ENCODE measurements around the gene CXXC1.
"Not testable (repeated sequence)": the region's sequence is repeated elsewhere in the genome, so short reads cannot be mapped to it uniquely, and the experiment has no call there.

Gene CXXC1

GRCh38 chr18:50313031-50313607 lies 25.6 kb upstream of the CXXC1 start:
- no peak for DNase-seq (ENCODE audit: insufficient read length, low spot score)
- TF ChIP-seq SPI1 (IDR thresholded peaks at IDR 0.05; ENCODE audit: low read depth, low read length) = peak; percentile 87
- TF ChIP-seq POLR2A (IDR thresholded peaks at IDR 0.05; ENCODE audit: low read depth, low read length) = no peak
- FAIRE-seq = peak; percentile 91

- TF ChIP-seq POU2F2 (IDR thresholded peaks at IDR 0.05; ENCODE audit: low read depth, low read length) = no peak
- TF ChIP-seq SPI1 (IDR thresholded peaks at IDR 0.05; ENCODE audit: low read depth, low read length) = peak; percentile 52; the same call in 1 of the 2 replicates
- DNase-seq (ENCODE audit: insufficient read length, low spot score) (no peak), FAIRE-seq (peak; percentile 94)
Measured at GRCh38 chr18:50312296-50313030, 25.0 kb upstream of the CXXC1 start.

DNA sequence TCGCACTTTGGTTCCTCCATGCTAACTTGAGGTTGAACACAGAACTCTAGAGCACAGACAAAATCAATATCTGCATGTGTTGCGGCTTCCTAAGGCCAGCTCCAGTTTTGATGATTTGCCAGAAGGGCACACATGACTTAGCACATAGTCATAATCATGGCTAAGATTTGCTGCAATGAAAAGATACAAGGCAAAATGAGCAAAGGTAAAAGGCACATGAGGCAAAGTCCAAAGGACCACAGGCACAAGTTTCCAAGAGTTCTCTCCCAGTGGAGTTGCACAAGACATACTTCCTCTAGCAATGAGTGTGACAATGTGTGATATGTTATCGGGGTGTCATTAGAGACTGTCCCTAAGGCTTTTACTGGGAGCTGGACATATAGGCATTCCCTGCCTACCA lies 24.2 kb upstream of the CXXC1 start:
- FAIRE-seq (no peak), DNase-seq (ENCODE audit: insufficient read length, low spot score) (no peak)
- TF ChIP-seq POU2F2 (IDR thresholded peaks at IDR 0.05; ENCODE audit: low read depth, low read length) = no peak
- TF ChIP-seq POLR2AphosphoS5 (IDR thresholded peaks at IDR 0.05; ENCODE audit: low read depth, low read length) = no peak
- no peak for TF ChIP-seq PAX5 (IDR thresholded peaks at IDR 0.05; ENCODE audit: insufficient read depth, low read length, severe bottlenecking)
- TF ChIP-seq POLR2A (IDR thresholded peaks at IDR 0.05; ENCODE audit: low read depth, low read length) = no peak

DNA sequence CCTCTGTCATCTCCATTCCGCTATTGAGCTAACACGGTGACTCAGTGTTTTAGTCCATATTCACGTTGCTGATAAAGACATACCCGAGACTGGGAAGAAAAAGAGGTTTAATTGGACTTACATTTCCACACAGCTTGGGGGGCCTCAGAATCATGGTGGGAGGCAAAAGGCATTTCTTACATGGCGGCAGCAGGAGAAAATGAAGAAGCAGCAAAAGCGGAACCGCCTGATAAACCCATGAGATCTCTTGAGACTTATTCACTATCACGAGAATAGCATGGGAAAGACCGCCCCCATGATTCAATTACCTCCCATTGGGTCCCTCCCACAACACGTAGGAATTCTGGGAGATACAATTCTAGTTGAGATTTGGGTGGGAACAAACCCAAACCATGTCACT lies 22.6 kb upstream of the CXXC1 start:
- TF ChIP-seq POLR2AphosphoS5 (IDR thresholded peaks at IDR 0.05; ENCODE audit: low read depth, low read length) (no peak), POU2F2 (IDR thresholded peaks at IDR 0.05; ENCODE audit: low read depth, low read length) (no peak), TAF1 (IDR thresholded peaks at IDR 0.05; ENCODE audit: low read depth, low read length) (no peak), PAX5 (IDR thresholded peaks at IDR 0.05; ENCODE audit: insufficient read depth, low read length, severe bottlenecking) (no peak), SPI1 (IDR thresholded peaks at IDR 0.05; ENCODE audit: low read depth, low read length) (no peak), POLR2A (IDR thresholded peaks at IDR 0.05; ENCODE audit: low read depth, low read length) (no peak)
- FAIRE-seq = no peak
- no peak for DNase-seq (ENCODE audit: insufficient read length, low spot score)

- not testable (repeated sequence) for DNase-seq (ENCODE audit: insufficient read length, low spot score); FAIRE-seq
Measured at GRCh38 chr18:50308851-50309250, 21.4 kb upstream of the CXXC1 start.

- FAIRE-seq = peak; percentile 99
- TF ChIP-seq PAX5 (IDR thresholded peaks at IDR 0.05; ENCODE audit: insufficient read depth, low read length, severe bottlenecking) (no peak), POLR2AphosphoS5 (IDR thresholded peaks at IDR 0.05; ENCODE audit: low read depth, low read length) (no peak), TAF1 (IDR thresholded peaks at IDR 0.05; ENCODE audit: low read depth, low read length) (no peak), POLR2A (IDR thresholded peaks at IDR 0.05; ENCODE audit: low read depth, low read length) (0 out of 2 replicates have a peak, but pooled peaks have one; percentile 39), POU2F2 (IDR thresholded peaks at IDR 0.05; ENCODE audit: low read depth, low read length) (no peak; the same call in 1 of the 2 replicates), SPI1 (IDR thresholded peaks at IDR 0.05; ENCODE audit: low read depth, low read length) (no peak)
- peak; percentile 72 for DNase-seq (ENCODE audit: insufficient read length, low spot score)
Measured at GRCh38 chr18:50307738-50308470, 20.4 kb upstream of the CXXC1 start.

DNA sequence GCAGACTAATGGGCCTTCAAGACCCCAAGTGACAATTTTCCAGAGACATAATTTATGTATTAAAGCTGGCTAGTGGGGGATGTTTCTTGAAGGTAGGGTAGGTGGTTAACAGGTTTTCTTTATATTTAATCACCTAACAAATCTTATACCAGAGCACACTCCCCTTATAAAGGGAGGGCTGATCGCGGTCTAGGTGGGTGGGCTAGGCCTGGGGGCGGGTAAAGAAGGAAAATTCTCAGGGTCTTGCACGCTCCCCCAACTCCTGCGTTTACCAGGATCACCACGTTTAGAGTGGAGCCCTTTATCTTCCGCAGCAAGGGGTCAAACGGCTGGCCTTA lies 19.9 kb upstream of the CXXC1 start:
- DNase-seq (ENCODE audit: insufficient read length, low spot score) = no peak
- TF ChIP-seq TAF1 (IDR thresholded peaks at IDR 0.05; ENCODE audit: low read depth, low read length) (no peak; the same call in 1 of the 2 replicates), POLR2A (IDR thresholded peaks at IDR 0.05; ENCODE audit: low read depth, low read length) (no peak), POLR2AphosphoS5 (IDR thresholded peaks at IDR 0.05; ENCODE audit: low read depth, low read length) (no peak), POU2F2 (IDR thresholded peaks at IDR 0.05; ENCODE audit: low read depth, low read length) (no peak)
- no peak for FAIRE-seq

DNA sequence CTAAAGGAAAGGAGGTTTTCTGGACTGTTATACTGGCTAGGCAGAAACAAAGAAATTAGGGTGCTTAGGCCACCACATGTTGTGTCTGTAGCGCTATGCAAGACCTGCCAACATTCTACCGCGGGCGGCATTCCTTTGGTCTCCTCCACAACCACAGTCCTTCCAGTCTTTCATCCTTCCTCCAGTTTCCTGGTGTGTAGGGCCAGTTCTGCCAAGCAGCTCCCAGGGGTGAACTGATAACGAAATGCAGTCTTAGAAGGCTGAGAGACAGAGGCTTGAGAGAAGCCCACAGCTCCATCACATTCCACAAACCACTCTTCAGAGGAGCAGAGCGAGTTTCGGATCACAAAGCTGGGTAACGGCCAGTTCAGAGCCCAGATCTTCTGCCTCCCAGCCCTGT lies 19.5 kb upstream of the CXXC1 start:
- DNase-seq (ENCODE audit: insufficient read length, low spot score) (no peak), FAIRE-seq (no peak)
- TF ChIP-seq POLR2A (IDR thresholded peaks at IDR 0.05; ENCODE audit: low read depth, low read length) (no peak), TAF1 (IDR thresholded peaks at IDR 0.05; ENCODE audit: low read depth, low read length) (no peak), SPI1 (IDR thresholded peaks at IDR 0.05; ENCODE audit: low read depth, low read length) (no peak), PAX5 (IDR thresholded peaks at IDR 0.05; ENCODE audit: insufficient read depth, low read length, severe bottlenecking) (no peak), POU2F2 (IDR thresholded peaks at IDR 0.05; ENCODE audit: low read depth, low read length) (no peak), POLR2AphosphoS5 (IDR thresholded peaks at IDR 0.05; ENCODE audit: low read depth, low read length) (no peak)

DNA sequence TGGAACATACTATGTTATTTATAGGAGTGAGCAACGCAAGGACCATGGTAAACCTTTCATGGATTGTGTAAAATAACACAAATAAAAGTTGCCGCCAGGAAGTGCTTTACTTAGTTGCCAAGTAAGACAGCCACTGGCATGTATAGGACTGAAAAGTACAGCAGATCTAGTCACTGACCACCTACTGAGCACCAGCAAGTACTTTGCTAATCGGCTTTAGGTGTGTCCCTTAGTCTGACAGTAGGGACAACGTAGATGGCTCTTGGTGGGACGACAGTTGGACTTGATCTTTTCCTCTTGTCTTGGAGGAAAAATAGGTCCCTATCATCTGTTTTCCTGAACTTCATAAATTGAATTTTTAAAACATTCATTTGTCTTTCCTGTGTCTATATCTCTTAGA lies 13.6 kb upstream of the CXXC1 start:
- no peak for TF ChIP-seq POU2F2 (IDR thresholded peaks at IDR 0.05; ENCODE audit: low read depth, low read length)
- TF ChIP-seq PAX5 (IDR thresholded peaks at IDR 0.05; ENCODE audit: insufficient read depth, low read length, severe bottlenecking) = no peak
- no peak for TF ChIP-seq TAF1 (IDR thresholded peaks at IDR 0.05; ENCODE audit: low read depth, low read length)
- no peak for TF ChIP-seq POLR2A (IDR thresholded peaks at IDR 0.05; ENCODE audit: low read depth, low read length)
- no peak for TF ChIP-seq SPI1 (IDR thresholded peaks at IDR 0.05; ENCODE audit: low read depth, low read length)
- TF ChIP-seq POLR2AphosphoS5 (IDR thresholded peaks at IDR 0.05; ENCODE audit: low read depth, low read length) = no peak
- FAIRE-seq (peak; percentile 5), DNase-seq (ENCODE audit: insufficient read length, low spot score) (no peak)

Data from GM12891 (cell line).